Measurements from ENCODE around the gene SGF29. TPM values are rescaled to one million over a fixed set of nuclear protein-coding genes. Genes with fewer than 3 reads are reported as not detected.

SGF29 gene
- total and polyA plus RNA-seq, 9 of the 15 experiments (the other 6 are each of a cell fraction or from before 2014, with no cell fraction given) = 2.6 to 36.1 (median 21.2) TPM

DNA sequence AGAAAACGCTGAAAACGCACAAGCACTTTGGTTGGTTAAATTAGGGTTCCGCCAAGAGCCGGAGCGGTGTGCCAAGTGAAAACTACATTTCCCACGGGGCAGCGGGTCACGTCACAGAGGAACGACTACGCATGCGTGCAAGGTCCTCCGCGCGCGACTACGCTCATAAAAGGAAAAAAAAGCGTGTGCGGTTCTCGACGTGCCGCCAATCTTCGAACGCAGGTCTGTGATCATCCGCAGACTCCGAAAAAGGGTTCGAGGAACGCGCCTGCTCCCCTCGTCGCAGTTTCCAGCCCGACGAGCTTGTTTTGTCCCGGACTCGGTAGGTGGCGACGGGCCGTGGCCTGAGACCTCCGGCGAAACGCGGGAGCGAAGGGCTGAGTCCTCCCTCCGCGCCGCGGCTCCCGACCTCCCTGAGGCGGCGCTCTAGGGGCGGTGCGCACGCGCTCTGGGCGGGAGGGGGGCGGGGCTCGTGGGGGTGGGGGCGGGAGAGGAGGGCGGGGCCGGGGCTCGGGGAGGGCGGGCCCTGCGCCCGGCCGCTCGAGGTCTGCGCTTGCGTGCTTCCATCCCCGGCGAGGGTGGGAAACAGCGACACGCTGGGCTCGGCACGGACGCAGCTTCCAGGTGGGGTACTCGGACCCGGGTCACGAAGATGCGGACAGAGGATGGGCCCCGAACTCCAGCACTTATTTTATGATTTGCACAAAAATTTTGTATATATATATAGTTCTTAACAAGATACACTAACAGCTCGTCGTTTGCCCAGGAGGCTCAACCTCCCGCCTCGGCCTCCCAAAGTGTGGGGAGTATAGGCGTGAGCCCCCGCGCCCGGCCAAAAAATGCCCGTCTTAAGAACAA is at the start of gene SGF29 (continued):
- TF ChIP-seq, protein P1, sequence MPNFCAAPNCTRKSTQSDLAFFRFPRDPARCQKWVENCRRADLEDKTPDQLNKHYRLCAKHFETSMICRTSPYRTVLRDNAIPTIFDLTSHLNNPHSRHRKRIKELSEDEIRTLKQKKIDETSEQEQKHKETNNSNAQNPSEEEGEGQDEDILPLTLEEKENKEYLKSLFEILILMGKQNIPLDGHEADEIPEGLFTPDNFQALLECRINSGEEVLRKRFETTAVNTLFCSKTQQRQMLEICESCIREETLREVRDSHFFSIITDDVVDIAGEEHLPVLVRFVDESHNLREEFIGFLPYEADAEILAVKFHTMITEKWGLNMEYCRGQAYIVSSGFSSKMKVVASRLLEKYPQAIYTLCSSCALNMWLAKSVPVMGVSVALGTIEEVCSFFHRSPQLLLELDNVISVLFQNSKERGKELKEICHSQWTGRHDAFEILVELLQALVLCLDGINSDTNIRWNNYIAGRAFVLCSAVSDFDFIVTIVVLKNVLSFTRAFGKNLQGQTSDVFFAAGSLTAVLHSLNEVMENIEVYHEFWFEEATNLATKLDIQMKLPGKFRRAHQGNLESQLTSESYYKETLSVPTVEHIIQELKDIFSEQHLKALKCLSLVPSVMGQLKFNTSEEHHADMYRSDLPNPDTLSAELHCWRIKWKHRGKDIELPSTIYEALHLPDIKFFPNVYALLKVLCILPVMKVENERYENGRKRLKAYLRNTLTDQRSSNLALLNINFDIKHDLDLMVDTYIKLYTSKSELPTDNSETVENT (CRISPR knock-in tag; IDR thresholded peaks at IDR 0.05) = peak; percentile 98
- TF ChIP-seq TAL1 (IDR thresholded peaks at IDR 0.05) (no peak), NFXL1 (CRISPR knock-in tag; IDR thresholded peaks at IDR 0.05) (no peak), FOXJ2 (tag; IDR thresholded peaks at IDR 0.05) (no peak), RBM39 (optimal IDR thresholded peaks at IDR 0.05; ENCODE audit: low read depth, low read length) (no peak)
- TF ChIP-seq, protein P2, sequence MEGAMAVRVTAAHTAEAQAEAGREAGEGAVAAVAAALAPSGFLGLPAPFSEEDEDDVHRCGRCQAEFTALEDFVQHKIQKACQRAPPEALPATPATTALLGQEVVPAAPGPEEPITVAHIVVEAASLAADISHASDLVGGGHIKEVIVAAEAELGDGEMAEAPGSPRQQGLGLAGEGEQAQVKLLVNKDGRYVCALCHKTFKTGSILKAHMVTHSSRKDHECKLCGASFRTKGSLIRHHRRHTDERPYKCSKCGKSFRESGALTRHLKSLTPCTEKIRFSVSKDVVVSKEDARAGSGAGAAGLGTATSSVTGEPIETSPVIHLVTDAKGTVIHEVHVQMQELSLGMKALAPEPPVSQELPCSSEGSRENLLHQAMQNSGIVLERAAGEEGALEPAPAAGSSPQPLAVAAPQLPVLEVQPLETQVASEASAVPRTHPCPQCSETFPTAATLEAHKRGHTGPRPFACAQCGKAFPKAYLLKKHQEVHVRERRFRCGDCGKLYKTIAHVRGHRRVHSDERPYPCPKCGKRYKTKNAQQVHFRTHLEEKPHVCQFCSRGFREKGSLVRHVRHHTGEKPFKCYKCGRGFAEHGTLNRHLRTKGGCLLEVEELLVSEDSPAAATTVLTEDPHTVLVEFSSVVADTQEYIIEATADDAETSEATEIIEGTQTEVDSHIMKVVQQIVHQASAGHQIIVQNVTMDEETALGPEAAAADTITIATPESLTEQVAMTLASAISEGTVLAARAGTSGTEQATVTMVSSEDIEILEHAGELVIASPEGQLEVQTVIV (CRISPR knock-in tag; IDR thresholded peaks at IDR 0.05; ENCODE audit: borderline replicate concordance) = no peak
- TF ChIP-seq, protein P3, sequence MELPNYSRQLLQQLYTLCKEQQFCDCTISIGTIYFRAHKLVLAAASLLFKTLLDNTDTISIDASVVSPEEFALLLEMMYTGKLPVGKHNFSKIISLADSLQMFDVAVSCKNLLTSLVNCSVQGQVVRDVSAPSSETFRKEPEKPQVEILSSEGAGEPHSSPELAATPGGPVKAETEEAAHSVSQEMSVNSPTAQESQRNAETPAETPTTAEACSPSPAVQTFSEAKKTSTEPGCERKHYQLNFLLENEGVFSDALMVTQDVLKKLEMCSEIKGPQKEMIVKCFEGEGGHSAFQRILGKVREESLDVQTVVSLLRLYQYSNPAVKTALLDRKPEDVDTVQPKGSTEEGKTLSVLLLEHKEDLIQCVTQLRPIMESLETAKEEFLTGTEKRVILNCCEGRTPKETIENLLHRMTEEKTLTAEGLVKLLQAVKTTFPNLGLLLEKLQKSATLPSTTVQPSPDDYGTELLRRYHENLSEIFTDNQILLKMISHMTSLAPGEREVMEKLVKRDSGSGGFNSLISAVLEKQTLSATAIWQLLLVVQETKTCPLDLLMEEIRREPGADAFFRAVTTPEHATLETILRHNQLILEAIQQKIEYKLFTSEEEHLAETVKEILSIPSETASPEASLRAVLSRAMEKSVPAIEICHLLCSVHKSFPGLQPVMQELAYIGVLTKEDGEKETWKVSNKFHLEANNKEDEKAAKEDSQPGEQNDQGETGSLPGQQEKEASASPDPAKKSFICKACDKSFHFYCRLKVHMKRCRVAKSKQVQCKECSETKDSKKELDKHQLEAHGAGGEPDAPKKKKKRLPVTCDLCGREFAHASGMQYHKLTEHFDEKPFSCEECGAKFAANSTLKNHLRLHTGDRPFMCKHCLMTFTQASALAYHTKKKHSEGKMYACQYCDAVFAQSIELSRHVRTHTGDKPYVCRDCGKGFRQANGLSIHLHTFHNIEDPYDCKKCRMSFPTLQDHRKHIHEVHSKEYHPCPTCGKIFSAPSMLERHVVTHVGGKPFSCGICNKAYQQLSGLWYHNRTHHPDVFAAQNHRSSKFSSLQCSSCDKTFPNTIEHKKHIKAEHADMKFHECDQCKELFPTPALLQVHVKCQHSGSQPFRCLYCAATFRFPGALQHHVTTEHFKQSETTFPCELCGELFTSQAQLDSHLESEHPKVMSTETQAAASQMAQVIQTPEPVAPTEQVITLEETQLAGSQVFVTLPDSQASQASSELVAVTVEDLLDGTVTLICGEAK (IDR thresholded peaks at IDR 0.05) = no peak
- TF ChIP-seq, protein P3 (CRISPR knock-in tag; IDR thresholded peaks at IDR 0.05) = no peak
- TF ChIP-seq, protein P4, sequence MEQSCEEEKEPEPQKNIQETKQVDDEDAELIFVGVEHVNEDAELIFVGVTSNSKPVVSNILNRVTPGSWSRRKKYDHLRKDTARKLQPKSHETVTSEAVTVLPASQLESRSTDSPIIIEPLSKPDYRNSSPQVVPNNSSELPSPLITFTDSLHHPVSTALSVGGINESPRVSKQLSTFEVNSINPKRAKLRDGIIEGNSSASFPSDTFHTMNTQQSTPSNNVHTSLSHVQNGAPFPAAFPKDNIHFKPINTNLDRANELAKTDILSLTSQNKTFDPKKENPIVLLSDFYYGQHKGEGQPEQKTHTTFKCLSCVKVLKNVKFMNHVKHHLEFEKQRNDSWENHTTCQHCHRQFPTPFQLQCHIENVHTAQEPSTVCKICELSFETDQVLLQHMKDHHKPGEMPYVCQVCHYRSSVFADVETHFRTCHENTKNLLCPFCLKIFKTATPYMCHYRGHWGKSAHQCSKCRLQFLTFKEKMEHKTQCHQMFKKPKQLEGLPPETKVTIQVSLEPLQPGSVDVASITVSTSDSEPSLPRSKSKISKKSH (CRISPR knock-in tag; IDR thresholded peaks at IDR 0.05) = no peak
